GM10266 (cell line): ENCODE data around the gene POU6F2.

Experiments used
- DNase-seq: peaks from one replicate; pipeline ENCODE4 v3.0.0; 2012; ENCODE audit errors: extremely low spot score
- CTCF ChIP-seq: IDR thresholded peaks from 2 replicates; pipeline ENCODE4 v1.5.1; 2012; ENCODE audit warnings: mild to moderate bottlenecking, low read depth; ENCODE audit not compliant: control insufficient read depth, insufficient read depth; ENCODE audit errors: missing control alignments

POU6F2 gene

GRCh38 chr7:39261771-39262170 lies 284.1 kb downstream of the POU6F2 start:
- TF ChIP-seq CTCF: no peak
- DNase-seq: no peak

GRCh38 chr7:39265641-39266591 lies 288.2 kb downstream of the POU6F2 start:
- no peak for TF ChIP-seq CTCF
- no peak for DNase-seq

GRCh38 chr7:39269034-39269433 lies 291.3 kb downstream of the POU6F2 start:
- TF ChIP-seq CTCF: no peak
- no peak for DNase-seq

GRCh38 chr7:39270018-39270417 lies 292.3 kb downstream of the POU6F2 start:
- DNase-seq: no peak
- TF ChIP-seq CTCF: no peak

GRCh38 chr7:39271402-39271801 lies 293.7 kb downstream of the POU6F2 start:
- DNase-seq: no peak

GRCh38 chr7:39272111-39272510 lies 294.4 kb downstream of the POU6F2 start:
- no peak for DNase-seq
- TF ChIP-seq CTCF: no peak

More at GRCh38 chr7:39271402-39271801, 293.7 kb downstream of the POU6F2 start:
- no peak for TF ChIP-seq CTCF

- no peak for TF ChIP-seq CTCF
- DNase-seq: no peak
These were observed 295.0 kb downstream of the POU6F2 start for GRCh38 chr7:39272691-39273090.
